ENCODE results near the gene CCL17.

Gene CCL17

GRCh38 chr16:57377080-57377841, 27.3 kb upstream of the CCL17 start:
- DNase-seq (ENCODE audit: low read depth) = no peak

GRCh38 chr16:57379579-57379978, 25.0 kb upstream of the CCL17 start:
- DNase-seq (ENCODE audit: low read depth) = no peak

GRCh38 chr16:57380671-57381462, 23.7 kb upstream of the CCL17 start:
- no peak for DNase-seq (ENCODE audit: low read depth)

GRCh38 chr16:57381791-57382534, 22.6 kb upstream of the CCL17 start:
- no peak for DNase-seq (ENCODE audit: low read depth)

GRCh38 chr16:57382535-57383275, 21.9 kb upstream of the CCL17 start:
- no peak for DNase-seq (ENCODE audit: low read depth)

- no peak for DNase-seq (ENCODE audit: low read depth)
Measured at GRCh38 chr16:57383276-57384247, 21.0 kb upstream of the CCL17 start.

- no peak for DNase-seq (ENCODE audit: low read depth)
Measured at GRCh38 chr16:57384248-57385070, 20.1 kb upstream of the CCL17 start.

- DNase-seq (ENCODE audit: low read depth) = no peak
Measured at GRCh38 chr16:57385083-57385482, 19.5 kb upstream of the CCL17 start.

GRCh38 chr16:57386381-57386951, 18.1 kb upstream of the CCL17 start:
- DNase-seq (ENCODE audit: low read depth) = no peak

- no peak for DNase-seq (ENCODE audit: low read depth)
Measured at GRCh38 chr16:57387598-57388354, 16.8 kb upstream of the CCL17 start.

- no peak for DNase-seq (ENCODE audit: low read depth)
Measured at GRCh38 chr16:57388359-57389086, 16.0 kb upstream of the CCL17 start.

GRCh38 chr16:57389087-57389468, 15.5 kb upstream of the CCL17 start:
- DNase-seq (ENCODE audit: low read depth) = no peak

GRCh38 chr16:57390636-57391295, 13.8 kb upstream of the CCL17 start:
- DNase-seq (ENCODE audit: low read depth) = no peak

- DNase-seq (ENCODE audit: low read depth) = no peak
Measured at GRCh38 chr16:57391300-57391699, 13.3 kb upstream of the CCL17 start.

- DNase-seq (ENCODE audit: low read depth) = no peak
Measured at GRCh38 chr16:57391708-57392107, 12.9 kb upstream of the CCL17 start.

- no peak for DNase-seq (ENCODE audit: low read depth)
Measured at GRCh38 chr16:57392694-57393093, 11.9 kb upstream of the CCL17 start.

- no peak for DNase-seq (ENCODE audit: low read depth)
Measured at GRCh38 chr16:57394444-57394843, 10.1 kb upstream of the CCL17 start.

- no peak for DNase-seq (ENCODE audit: low read depth)
Measured at GRCh38 chr16:57395026-57395425, 9.5 kb upstream of the CCL17 start.

Data from stimulated activated CD4-positive, alpha-beta T cell treated with anti-CD3 and anti-CD28 coated beads, Interleukin-2, amount 100 ng/mL, for 4 hours (primary cell).